CD4-positive, alpha-beta T cell (primary cell): ENCODE results near the gene RETSAT. TPM values are rescaled to one million over a fixed set of nuclear protein-coding genes. Genes with fewer than 3 reads are reported as not detected.
"Not testable (repeated sequence)": the region's sequence is repeated elsewhere in the genome, so short reads cannot be mapped to it uniquely, and the experiment has no call there.

Experiments
- ATAC-seq: fragments of 200-7000 bp; cut with Tn5 transposase; one replicate; pipeline ENCODE4 v1.10.0; 2022; ENCODE audit warnings: mild to moderate bottlenecking; ENCODE audit not compliant: poor library complexity
- CTCF ChIA-PET: fragments of 350-600 bp; sonication (Branson Sonifier 250); formaldehyde crosslinking; loops from one replicate; lab custom pipeline; 2021; ENCODE audit warnings: antibody characterized with exemption, inconsistent platforms; lab: Charles Lee
- POLR2A ChIA-PET: fragments of 350-600 bp; sonication (Branson Sonifier 250); formaldehyde crosslinking; loops from one replicate; lab custom pipeline; 2021; ENCODE audit warnings: antibody characterized with exemption, inconsistent platforms; lab: Charles Lee
- DNase-seq, 14 experiments: peaks; one replicate each; pipeline ENCODE4 v3.0.0-alpha.2; 2013 to 2020; ENCODE audit warnings: mixed read lengths in 2 of 14
- H3K27ac ChIP-seq, 2 donors: one replicate each; pipeline versions ENCODE4 v1.5.1 to v1.7.0; 2013; ENCODE audit warnings: low read length in 2 of 2, low read depth in 1 of 2, mild to moderate bottlenecking in 1 of 2
- H3K27me3 ChIP-seq, 2 experiments: 1 replicate in 1 of 2; 2 replicates in 1 of 2; pipeline versions ENCODE4 v1.6.1 to v1.7.0; 2013; ENCODE audit warnings: low read length in 2 of 2, control low read depth in 1 of 2, mild to moderate bottlenecking in 1 of 2, moderate library complexity in 1 of 2; ENCODE audit not compliant: insufficient read depth in 2 of 2, control insufficient read depth in 1 of 2
- H3K36me3 ChIP-seq: one replicate; pipeline ENCODE4 v1.6.1; 2013; ENCODE audit warnings: low read length, control low read depth; ENCODE audit not compliant: insufficient read depth
- H3K4me1 ChIP-seq: one replicate; pipeline ENCODE4 v1.6.1; 2013; ENCODE audit warnings: low read length, control low read depth; ENCODE audit not compliant: insufficient read depth
- H3K4me3 ChIP-seq: one replicate; pipeline ENCODE4 v1.5.1; 2013; ENCODE audit warnings: mild to moderate bottlenecking, low read length, moderate library complexity
- H3K9me3 ChIP-seq, 2 experiments: 1 replicate in 1 of 2; 2 replicates in 1 of 2; pipeline versions ENCODE4 v1.6.1 to v1.7.0; 2013; ENCODE audit warnings: low read length in 2 of 2, mild to moderate bottlenecking in 2 of 2, control low read depth in 1 of 2, moderate library complexity in 1 of 2; ENCODE audit not compliant: control insufficient read depth in 1 of 2, insufficient read depth in 1 of 2
- H3K27ac Mint-ChIP-seq: one replicate; pipeline ENCODE4 v1.8.0; 2020; ENCODE audit warnings: mixed read lengths
- H3K27me3 Mint-ChIP-seq: one replicate; pipeline ENCODE4 v1.8.0; 2021; ENCODE audit warnings: mixed read lengths
- H3K36me3 Mint-ChIP-seq: one replicate; pipeline ENCODE4 v1.8.0; 2021; ENCODE audit warnings: low read depth, mixed read lengths
- H3K4me1 Mint-ChIP-seq: one replicate; pipeline ENCODE4 v1.8.0; 2021; ENCODE audit warnings: low read depth, mixed read lengths
- H3K4me3 Mint-ChIP-seq: one replicate; pipeline ENCODE4 v1.8.0; 2020; ENCODE audit warnings: mild to moderate bottlenecking, mixed read lengths
- H3K9me3 Mint-ChIP-seq: one replicate; pipeline ENCODE4 v1.8.0; 2020; ENCODE audit warnings: mixed read lengths
- intact Hi-C, 2 experiments: fragments of 100-400 bp; cut with DNase I in 1 of 2; cut with micrococcal nuclease in 1 of 2; formaldehyde crosslinking; loops; one replicate each; pipeline versions ENCODE4 v1.15.1 to v1.9.0; 2023 to 2025; cut with DNase I, micrococcal nuclease
- total RNA-seq, 174 experiments: library from RNA in 2 of 174; stranded (reverse) in 2 of 174; gene quantifications; one replicate each; pipeline ENCODE4 v1.2.3 and lab custom pipeline; 2021 to 2026
- TF ChIP-seq, protein P1 (sequence below): fragments of 200-600 bp; IDR thresholded peaks from one replicate; pipeline ENCODE4 v1.8.0; 2022; ENCODE audit warnings: antibody characterized with exemption, mild to moderate bottlenecking

RETSAT gene
- total RNA-seq, 2 experiments from 2014 or later = 19.2 to 22.2 TPM

DNA sequence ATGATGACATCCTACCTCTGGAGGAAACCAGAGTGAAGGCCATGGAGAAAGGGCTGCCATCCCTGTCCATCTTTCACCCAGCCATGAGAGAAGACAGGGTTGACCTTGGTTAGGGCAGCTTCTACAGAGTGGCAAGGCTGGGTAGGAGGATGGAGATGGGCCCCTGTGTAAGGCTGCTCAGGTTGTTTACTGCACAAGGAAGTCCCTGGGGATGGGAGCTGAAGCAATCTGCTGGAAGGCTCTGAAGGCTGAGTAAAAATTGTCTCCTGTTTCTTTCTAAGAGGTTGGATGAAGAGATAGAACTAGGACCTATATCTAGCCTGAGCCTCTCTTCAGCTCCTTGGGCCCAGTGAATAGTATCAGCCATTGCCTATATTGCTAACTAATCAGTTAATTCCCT is 14.6 kb upstream of the RETSAT start:
- H3K27ac Mint-ChIP-seq = no peak overlapping the region
- intact Hi-C loops = no loop called here
- H3K9me3 ChIP-seq = peaks cover 0 to 5% of the 10 kb centered on the region in 2 experiments
- no peaks in the 10 kb centered on the region for H3K4me1 Mint-ChIP-seq
- no peaks in the 10 kb centered on the region for H3K27me3 Mint-ChIP-seq
- TF ChIP-seq, protein P1, sequence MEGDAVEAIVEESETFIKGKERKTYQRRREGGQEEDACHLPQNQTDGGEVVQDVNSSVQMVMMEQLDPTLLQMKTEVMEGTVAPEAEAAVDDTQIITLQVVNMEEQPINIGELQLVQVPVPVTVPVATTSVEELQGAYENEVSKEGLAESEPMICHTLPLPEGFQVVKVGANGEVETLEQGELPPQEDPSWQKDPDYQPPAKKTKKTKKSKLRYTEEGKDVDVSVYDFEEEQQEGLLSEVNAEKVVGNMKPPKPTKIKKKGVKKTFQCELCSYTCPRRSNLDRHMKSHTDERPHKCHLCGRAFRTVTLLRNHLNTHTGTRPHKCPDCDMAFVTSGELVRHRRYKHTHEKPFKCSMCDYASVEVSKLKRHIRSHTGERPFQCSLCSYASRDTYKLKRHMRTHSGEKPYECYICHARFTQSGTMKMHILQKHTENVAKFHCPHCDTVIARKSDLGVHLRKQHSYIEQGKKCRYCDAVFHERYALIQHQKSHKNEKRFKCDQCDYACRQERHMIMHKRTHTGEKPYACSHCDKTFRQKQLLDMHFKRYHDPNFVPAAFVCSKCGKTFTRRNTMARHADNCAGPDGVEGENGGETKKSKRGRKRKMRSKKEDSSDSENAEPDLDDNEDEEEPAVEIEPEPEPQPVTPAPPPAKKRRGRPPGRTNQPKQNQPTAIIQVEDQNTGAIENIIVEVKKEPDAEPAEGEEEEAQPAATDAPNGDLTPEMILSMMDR = no peak
- no peaks in the 10 kb centered on the region for H3K27me3 ChIP-seq
- CTCF ChIA-PET = no interaction called here
- peaks cover 26% of the 10 kb centered on the region for H3K36me3 Mint-ChIP-seq
- peaks cover 29% of the 10 kb centered on the region for H3K36me3 ChIP-seq
- no peaks in the 10 kb centered on the region for H3K9me3 Mint-ChIP-seq
- no peak overlapping the region for H3K4me3 ChIP-seq
- H3K27ac ChIP-seq = no peak overlapping the region
- no peaks in the 10 kb centered on the region for H3K4me1 ChIP-seq
- H3K4me3 Mint-ChIP-seq = no peak overlapping the region
- DNase-seq (no peak), ATAC-seq (no peak)
- POLR2A ChIA-PET = interaction anchor here (0.9 kb wide), 1 partner anchor 173 kb away, joined by 3 read pairs; no protein-coding TSS in a partner anchor

DNA sequence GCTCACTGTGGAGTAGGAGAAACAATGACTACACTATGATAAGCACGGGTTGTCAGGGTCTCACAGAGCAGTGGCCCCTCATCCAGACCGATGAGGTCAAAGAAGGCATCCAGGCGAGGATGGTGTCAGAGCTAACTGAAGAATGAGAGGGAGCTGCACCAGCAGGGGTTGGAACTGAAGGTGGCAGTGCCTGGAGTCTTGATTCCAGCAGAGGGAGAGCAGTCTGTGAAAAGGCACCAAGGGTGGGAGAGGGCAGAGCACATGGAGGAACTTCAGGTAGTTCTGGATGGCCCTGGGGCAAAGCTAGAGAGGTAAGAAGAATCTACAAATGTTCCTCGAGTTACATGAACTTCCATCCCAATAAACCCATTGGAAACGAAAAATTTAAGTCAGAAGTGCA is 12.9 kb upstream of the RETSAT start:
- no peak overlapping the region for H3K4me3 ChIP-seq
- ChIA-PET CTCF (no interaction called here), POLR2A (no interaction called here)
- H3K4me3 Mint-ChIP-seq = no peak overlapping the region
- H3K9me3 ChIP-seq = no peaks in the 10 kb centered on the region
- H3K9me3 Mint-ChIP-seq = no peaks in the 10 kb centered on the region
- peaks cover 32% of the 10 kb centered on the region for H3K36me3 Mint-ChIP-seq
- TF ChIP-seq, protein P1 = no peak
- no peaks in the 10 kb centered on the region for H3K27me3 ChIP-seq
- H3K4me1 ChIP-seq = no peaks in the 10 kb centered on the region
- no peak overlapping the region for H3K27ac ChIP-seq
- H3K36me3 ChIP-seq = peaks cover 45% of the 10 kb centered on the region
- DNase-seq (no peak), ATAC-seq (no peak)
- H3K27ac Mint-ChIP-seq = no peak overlapping the region
- no peaks in the 10 kb centered on the region for H3K4me1 Mint-ChIP-seq
- no peaks in the 10 kb centered on the region for H3K27me3 Mint-ChIP-seq
- intact Hi-C loops = no loop called here

DNA sequence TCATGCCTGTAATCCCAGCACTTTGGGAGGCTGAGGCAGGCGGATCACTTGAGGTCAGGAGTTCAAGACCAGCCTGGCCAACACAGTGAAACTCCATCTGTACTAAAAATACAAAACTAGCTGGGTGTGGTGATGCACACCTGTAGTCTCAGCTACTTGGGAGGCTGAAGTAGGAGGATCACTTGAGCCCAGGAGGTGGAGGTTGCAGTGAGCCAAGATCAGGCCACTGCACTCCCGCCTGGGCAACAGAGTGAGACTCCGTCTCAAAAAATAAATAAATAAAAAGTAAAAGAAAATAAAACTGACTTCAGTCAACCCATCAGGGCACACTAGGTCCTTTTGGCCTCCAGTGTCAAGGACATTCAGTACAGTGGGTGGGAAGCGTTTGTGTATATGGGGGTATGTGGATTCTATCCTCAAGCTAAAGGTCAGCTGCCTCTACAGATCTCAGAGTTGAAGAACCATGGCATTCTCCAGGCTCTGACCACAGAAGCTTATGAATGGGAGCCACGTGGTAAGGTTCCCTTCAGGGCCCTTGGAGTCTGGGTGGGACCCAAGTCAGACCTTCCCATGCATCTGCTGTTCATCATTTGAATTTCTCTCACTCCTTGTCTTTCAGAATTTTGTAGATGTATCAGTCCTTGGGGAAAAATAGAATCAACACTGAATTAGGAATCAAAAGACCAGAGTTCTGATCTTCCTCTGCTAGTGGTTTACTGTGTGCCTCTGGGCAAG is 8.5 kb upstream of the RETSAT start:
- H3K27ac ChIP-seq, H3K9me3 Mint-ChIP-seq, H3K9me3 ChIP-seq, H3K27me3 ChIP-seq, H3K27ac Mint-ChIP-seq, H3K4me3 ChIP-seq, H3K27me3 Mint-ChIP-seq, ATAC-seq, H3K4me1 ChIP-seq, CTCF ChIA-PET, POLR2A ChIA-PET, H3K4me3 Mint-ChIP-seq, DNase-seq, intact Hi-C loops: not testable (repeated sequence)
- peaks cover 14% of the 10 kb centered on the region for H3K4me1 Mint-ChIP-seq
- peaks cover 51% of the 10 kb centered on the region for H3K36me3 ChIP-seq
- H3K36me3 Mint-ChIP-seq = peaks cover 48% of the 10 kb centered on the region
